MM.1S (cell line): ENCODE data around the gene GRIN1.

ENCODE experiments used
- DNase-seq: peaks from one replicate; pipeline ENCODE4 v3.0.0-alpha.2; 2015
- H2AFZ ChIP-seq: fragments of 300-600 bp; sonication (generic); 2 replicates; pipeline ENCODE4 v1.6.0; 2016; ENCODE audit warnings: antibody characterized with exemption, low read length
- H3F3A ChIP-seq: fragments of 300-600 bp; sonication (generic); 2 replicates; pipeline ENCODE4 v1.6.1; 2016; ENCODE audit warnings: mild to moderate bottlenecking, antibody characterized with exemption, low read length, moderate library complexity, mixed read lengths; ENCODE audit not compliant: insufficient read depth
- H3K27ac ChIP-seq: fragments of 300-600 bp; sonication (generic); 2 replicates; pipeline ENCODE4 v1.5.1; 2016; ENCODE audit warnings: mild to moderate bottlenecking, low read length
- H3K27me3 ChIP-seq: fragments of 300-600 bp; sonication (generic); replicated peaks from 2 replicates; pipeline ENCODE4 v1.6.0; 2016; ENCODE audit warnings: low read length; ENCODE audit not compliant: insufficient read depth
- H3K36me3 ChIP-seq: fragments of 300-600 bp; sonication (generic); replicated peaks from 2 replicates; pipeline ENCODE4 v1.6.1; 2016; ENCODE audit warnings: mild to moderate bottlenecking, low read length, mixed read lengths; ENCODE audit not compliant: insufficient read depth
- H3K4me1 ChIP-seq: fragments of 300-600 bp; sonication (generic); 2 replicates; pipeline ENCODE4 v1.6.1; 2016; ENCODE audit warnings: low read length, mixed read lengths
- H3K4me2 ChIP-seq: fragments of 300-600 bp; sonication (generic); 2 replicates; pipeline ENCODE4 v1.6.0; 2016; ENCODE audit warnings: low read depth, low read length
- H3K4me3 ChIP-seq: fragments of 300-600 bp; sonication (generic); 2 replicates; pipeline ENCODE4 v1.5.1; 2016; ENCODE audit warnings: low read length, mixed read lengths
- H3K79me2 ChIP-seq: fragments of 300-600 bp; sonication (generic); 2 replicates; pipeline ENCODE4 v1.6.1; 2016; ENCODE audit warnings: mixed run types, low read length, mixed read lengths
- H3K9ac ChIP-seq: fragments of 300-600 bp; sonication (generic); 2 replicates; pipeline ENCODE4 v1.6.1; 2016; ENCODE audit warnings: low read length, mixed read lengths
- H3K9me2 ChIP-seq: fragments of 300-600 bp; sonication (generic); replicated peaks from 2 replicates; pipeline ENCODE4 v1.6.1; 2016; ENCODE audit warnings: mild to moderate bottlenecking, low read length, mixed read lengths; ENCODE audit not compliant: insufficient read depth
- H3K9me3 ChIP-seq: fragments of 300-600 bp; sonication (generic); replicated peaks from 2 replicates; pipeline ENCODE4 v1.6.1; 2016; ENCODE audit warnings: mild to moderate bottlenecking, low read length, mixed read lengths; ENCODE audit not compliant: insufficient read depth
- H4K20me1 ChIP-seq: fragments of 300-600 bp; sonication (generic); 2 replicates; pipeline ENCODE4 v1.6.1; 2016; ENCODE audit warnings: mild to moderate bottlenecking, low read length, moderate library complexity, mixed read lengths; ENCODE audit not compliant: insufficient read depth
- CTCF ChIP-seq: fragments of 300-600 bp; sonication (generic); IDR thresholded peaks from 2 replicates; pipeline ENCODE4 v1.5.1; 2016; ENCODE audit warnings: antibody characterized with exemption, low read length, mixed read lengths
- EZH2 ChIP-seq: fragments of 300-600 bp; sonication (generic); optimal IDR thresholded peaks from 2 replicates; pipeline ENCODE3; 2017; ENCODE audit warnings: low read depth, mild to moderate bottlenecking, antibody characterized with exemption, low read length, mixed read lengths
- EZH2phosphoT487 ChIP-seq: fragments of 300-600 bp; sonication (generic); IDR thresholded peaks from 2 replicates; pipeline ENCODE4 v1.6.1; 2018; ENCODE audit warnings: antibody characterized with exemption, low read length

The GRIN1 gene

GRCh38 chr9:137194388-137194787 lies 55.4 kb downstream of the GRIN1 start:
- no peak for DNase-seq
- Histone ChIP-seq H4K20me1 (no peaks in the 10 kb centered on the region), H3K9ac (no peak overlapping the region), H3K36me3 (no peaks in the 10 kb centered on the region), H3K27me3 (no peaks in the 10 kb centered on the region), H3K4me2 (no peak overlapping the region), H3K4me3 (no peak overlapping the region), H3K79me2 (peaks cover 21% of the 10 kb centered on the region), H3F3A (peaks cover 11% of the 10 kb centered on the region), H3K4me1 (peaks cover 6% of the 10 kb centered on the region), H3K9me2 (no peaks in the 10 kb centered on the region), H3K27ac (no peak overlapping the region), H3K9me3 (no peaks in the 10 kb centered on the region), H2AFZ (no peak overlapping the region)
- TF ChIP-seq EZH2 (no peak), EZH2phosphoT487 (no peak), CTCF (no peak)

- H3K36me3 ChIP-seq, result no peaks in the 10 kb centered on the region
- H4K20me1 ChIP-seq, result no peaks in the 10 kb centered on the region
- H3F3A ChIP-seq, result peaks cover 6% of the 10 kb centered on the region
- H3K9ac ChIP-seq, result no peak overlapping the region
- peaks cover 3% of the 10 kb centered on the region for H3K4me1 ChIP-seq
- H3K27me3 ChIP-seq, result no peaks in the 10 kb centered on the region
- no peak overlapping the region for H3K27ac ChIP-seq
- no peaks in the 10 kb centered on the region for H3K9me2 ChIP-seq
- peaks cover 19% of the 10 kb centered on the region for H3K79me2 ChIP-seq
- H3K4me3 ChIP-seq, result no peak overlapping the region
- no peak overlapping the region for H3K4me2 ChIP-seq
- no peak for DNase-seq
- TF ChIP-seq EZH2phosphoT487, result no peak
- no peak for TF ChIP-seq CTCF
- no peak for TF ChIP-seq EZH2
- no peaks in the 10 kb centered on the region for H3K9me3 ChIP-seq
- H2AFZ ChIP-seq, result no peak overlapping the region
Observed at GRCh38 chr9:137194909-137195308, 56.0 kb downstream of the GRIN1 start.

GRCh38 chr9:137195525-137196220 lies 56.7 kb downstream of the GRIN1 start:
- Histone ChIP-seq H3K4me3 (no peak overlapping the region), H3K4me2 (no peak overlapping the region), H3K9me3 (no peaks in the 10 kb centered on the region), H3K4me1 (no peaks in the 10 kb centered on the region), H2AFZ (no peak overlapping the region), H3K27ac (no peak overlapping the region), H3K36me3 (no peaks in the 10 kb centered on the region), H4K20me1 (no peaks in the 10 kb centered on the region), H3K9ac (no peak overlapping the region), H3K79me2 (peaks cover 11% of the 10 kb centered on the region), H3K9me2 (no peaks in the 10 kb centered on the region), H3F3A (0 out of 2 replicates have a peak, but pooled peaks cover 4% of the 10 kb centered on the region), H3K27me3 (no peaks in the 10 kb centered on the region)
- no peak for DNase-seq
- TF ChIP-seq EZH2phosphoT487 (no peak), EZH2 (no peak), CTCF (no peak)
